EH (cell line): ENCODE measurements around the gene TSPOAP1.

Experiments used
- DNase-seq: peaks from one replicate; pipeline ENCODE4 v3.0.0-alpha.2; 2015; ENCODE audit warnings: low read depth

TSPOAP1 gene

GRCh38 chr17:58330538-58330996 lies 2.0 kb upstream of the TSPOAP1 start:
- no peak for DNase-seq

GRCh38 chr17:58329810-58330537 lies 1.4 kb upstream of the TSPOAP1 start:
- no peak for DNase-seq

DNA sequence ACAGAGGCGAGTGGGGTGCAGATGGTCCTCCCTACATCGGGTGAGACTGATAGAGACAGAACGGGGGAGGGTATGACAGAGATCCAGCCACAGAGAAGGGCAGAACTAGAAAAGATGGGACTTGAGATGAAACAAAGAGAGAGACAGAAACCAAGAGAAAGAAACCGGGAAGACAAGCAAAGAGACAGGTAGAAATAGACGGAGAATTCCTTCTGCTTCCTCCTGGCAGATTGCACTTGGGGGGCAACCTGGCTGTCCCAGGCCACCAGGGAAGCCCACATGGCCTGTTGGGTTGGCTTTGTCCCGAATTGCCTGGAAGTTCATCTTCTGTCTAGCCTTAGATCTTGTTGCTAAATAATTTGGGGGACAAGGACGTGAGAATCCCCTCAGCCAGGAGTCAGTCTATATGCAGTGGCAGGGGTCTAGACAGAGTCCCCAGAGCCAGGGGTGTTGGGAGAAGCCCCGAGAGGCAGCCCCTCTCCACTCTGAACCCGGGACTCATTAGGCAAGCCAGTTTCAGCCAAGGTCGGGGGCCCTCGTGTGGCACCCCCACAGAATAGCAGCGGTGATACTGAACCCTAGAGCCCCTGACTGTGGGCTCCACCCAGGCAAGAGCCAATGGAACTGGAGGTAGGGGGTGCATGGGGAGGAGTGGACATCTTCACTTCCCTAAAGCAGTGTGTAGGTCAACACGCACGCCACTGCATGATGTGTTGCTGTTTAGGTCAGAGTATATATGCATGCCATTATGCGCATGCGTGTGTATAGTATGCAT lies 627 bp upstream of the TSPOAP1 start:
- DNase-seq, result peak; percentile 9

DNA sequence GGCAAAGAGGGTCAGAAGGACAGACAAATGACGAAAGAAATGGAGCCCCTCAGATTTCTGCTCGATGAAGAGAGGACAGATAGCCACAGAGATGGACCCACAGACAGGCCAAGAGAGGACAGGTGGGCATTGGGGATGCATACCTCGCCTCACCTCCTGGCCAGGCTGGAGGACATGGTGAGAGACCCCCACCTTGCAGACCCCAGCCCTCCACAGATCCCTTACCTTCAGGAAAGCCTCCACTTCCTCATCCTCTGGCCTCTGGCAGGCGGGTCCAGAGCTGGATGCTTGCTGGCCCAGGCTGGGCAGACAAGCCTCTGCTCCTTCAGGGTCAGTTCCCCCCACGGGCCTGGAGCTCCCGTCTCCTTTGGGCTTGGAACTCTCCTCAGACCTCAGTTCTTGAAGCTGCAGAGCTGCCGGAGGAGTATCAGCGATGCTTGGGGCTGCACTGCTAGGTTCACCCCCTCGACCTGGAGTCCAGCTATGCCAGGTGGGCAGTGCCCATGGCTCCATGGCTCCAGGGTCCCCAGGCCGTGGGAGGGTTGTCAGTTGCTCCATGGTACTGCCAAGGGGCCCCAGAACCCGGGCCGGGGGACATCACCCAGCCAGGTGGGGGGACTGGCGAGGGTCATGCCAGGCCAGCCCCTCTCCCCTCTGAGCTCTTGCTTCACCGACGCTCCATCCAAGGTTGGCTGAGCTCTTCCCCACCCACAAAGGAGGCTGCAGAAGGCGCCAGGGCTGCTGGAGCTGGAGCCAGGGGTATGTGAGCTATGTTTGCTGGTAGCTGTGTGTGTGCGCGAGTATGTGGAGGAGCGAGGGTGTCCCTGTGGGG lies 1.0 kb downstream of the TSPOAP1 start:
- no peak for DNase-seq

GRCh38 chr17:58326609-58327362 lies 1.8 kb downstream of the TSPOAP1 start:
- DNase-seq, result no peak

DNA sequence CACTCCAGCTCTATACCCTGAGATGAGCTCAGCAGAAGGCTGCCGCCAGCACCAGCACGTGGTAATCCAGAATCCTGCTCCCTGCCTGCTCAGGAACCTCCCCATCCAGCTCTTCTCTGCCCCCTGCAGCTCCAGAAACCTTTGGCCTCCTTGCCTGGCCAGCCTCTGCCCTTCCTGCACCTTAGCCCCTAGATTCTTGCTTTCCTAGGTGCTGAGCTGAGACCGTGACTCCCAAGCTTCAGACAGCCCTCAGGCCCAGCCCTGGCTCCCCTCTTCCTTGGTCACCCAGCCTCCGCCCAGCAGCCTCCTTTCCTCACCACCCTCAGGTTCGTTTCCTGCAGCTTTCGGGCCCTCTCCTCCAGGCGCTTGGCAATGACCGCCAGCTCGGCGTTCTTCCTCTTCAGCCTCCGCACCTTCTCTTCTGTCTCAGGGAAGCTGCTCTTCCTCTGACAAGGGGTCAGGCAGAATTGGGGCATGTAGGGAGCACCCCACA lies 2.6 kb downstream of the TSPOAP1 start:
- DNase-seq, result no peak

DNA sequence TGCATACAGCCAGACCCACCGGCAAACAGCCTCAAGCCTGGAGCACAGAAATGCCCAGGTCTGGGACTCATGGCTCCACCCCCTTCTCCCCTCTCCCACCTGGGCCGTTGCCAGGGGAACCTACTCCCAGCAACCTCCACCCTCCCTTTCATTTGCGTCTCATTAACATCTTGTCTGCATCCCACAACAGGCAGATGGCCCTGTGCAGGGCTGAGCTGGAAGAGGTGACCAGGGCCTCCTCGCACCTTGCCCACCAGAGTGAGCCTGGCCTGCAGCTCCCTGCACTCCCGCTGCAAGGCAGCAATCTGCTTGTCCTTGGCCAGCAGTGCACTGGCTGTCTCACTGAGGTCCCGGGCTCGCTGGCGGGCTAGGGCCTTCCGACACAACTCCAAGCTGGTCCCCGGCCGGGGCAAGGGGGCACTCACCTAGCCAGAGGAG lies 3.3 kb downstream of the TSPOAP1 start:
- DNase-seq, result no peak

GRCh38 chr17:58324409-58325288 lies 3.9 kb downstream of the TSPOAP1 start:
- DNase-seq, result peak; percentile 54

DNA sequence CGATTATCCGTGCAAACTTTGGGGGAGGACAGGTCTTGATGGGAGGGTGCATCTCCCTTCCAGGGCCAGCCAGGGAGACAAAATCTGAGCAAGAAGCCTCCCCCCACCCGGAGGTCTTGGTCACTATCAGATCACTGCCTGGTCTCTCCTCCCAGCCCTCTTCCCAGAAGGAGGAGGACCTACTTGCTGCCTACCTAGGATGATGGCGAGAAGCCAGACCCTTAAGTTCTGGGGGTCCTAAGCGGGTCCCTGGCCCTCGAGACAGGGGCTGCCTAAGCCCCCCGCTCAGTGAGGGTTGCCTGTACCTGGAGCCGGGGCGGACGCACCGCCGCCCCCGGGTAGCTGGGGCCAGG lies 4.6 kb downstream of the TSPOAP1 start:
- DNase-seq, result no peak

- DNase-seq, result no peak
Observed at GRCh38 chr17:58323366-58324055, 5.1 kb downstream of the TSPOAP1 start.

- DNase-seq, result no peak
Observed at GRCh38 chr17:58322581-58323185, 5.9 kb downstream of the TSPOAP1 start.

DNA sequence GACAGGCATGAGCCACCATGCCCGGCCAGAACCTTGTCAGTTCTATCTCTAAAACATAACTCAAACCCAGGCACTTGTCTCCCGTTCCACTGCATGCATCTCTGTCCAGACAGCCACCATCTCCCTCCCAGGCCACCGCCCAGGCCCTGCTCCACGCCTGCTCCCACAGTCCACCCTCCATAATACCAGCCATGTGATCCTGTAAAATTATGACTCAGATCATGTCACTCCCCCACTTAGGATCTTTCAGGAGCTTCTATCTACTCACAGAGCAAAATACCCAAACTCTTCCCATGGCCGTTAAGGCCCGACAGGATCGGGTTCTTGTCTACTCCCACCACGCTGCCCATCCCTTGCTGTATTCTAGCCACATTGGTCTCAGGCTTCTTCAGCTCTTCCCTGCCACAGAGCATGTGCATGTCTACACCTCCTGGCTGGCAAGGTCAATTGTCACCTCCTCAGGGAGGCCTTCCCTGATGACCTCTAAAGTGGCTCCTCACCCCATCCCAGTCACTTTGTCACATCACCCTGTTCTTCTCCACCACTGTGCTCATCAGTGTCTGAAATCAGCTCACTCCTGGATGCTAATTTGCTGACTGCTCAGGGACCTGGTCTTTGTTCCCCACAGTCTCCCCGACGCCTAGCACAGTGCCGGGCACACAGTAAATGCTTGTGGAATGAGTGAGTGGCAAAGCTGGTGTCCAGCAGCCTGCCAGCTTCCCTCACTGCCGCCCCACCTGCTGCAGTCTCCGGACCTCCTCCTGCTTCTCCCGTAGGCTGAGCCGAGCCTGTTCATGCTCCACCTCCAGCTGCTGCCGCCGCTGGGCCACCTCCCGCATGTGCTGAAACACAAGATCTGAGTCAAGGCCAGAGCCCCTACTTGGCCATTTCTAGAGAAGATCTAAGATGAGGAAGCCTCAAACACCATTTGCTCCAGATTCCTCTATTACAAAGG lies 6.7 kb downstream of the TSPOAP1 start:
- peak; percentile 8 for DNase-seq

DNA sequence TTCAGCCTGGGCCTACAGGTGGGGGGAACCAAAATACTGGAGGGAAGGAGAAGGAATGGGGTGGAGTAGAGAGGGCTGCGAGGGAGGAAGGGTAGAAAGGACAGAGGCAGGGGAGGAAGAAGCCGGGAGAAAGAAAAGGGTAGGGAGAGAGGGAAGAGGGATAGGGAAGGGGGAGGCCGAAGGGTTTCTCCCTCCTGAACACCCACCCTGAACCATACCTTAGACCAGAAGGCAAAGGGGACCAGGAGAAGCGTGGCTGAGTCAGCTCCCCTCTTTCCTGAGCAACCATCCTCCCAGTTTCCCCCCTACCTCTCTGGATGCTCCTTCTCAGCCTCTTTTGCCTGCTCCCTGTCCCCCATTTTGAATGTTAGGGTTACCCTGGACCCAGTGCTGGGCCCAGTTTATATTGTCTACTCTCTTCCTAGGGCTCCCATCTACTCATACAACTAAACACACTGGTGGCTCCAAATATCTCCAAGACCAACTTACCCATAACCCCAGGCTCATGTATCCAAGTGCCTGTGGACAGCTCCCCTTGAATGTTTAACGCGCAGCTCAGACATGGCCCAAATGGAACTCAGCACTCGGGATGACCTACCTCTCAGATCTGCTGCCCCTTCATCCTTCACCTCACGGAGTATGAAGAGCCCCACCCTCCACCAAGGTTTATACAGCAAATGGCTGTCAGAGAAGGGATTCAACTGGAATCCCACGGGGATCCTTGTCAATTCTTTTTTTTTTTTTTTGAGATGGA lies 7.8 kb downstream of the TSPOAP1 start:
- DNase-seq, result no peak

DNA sequence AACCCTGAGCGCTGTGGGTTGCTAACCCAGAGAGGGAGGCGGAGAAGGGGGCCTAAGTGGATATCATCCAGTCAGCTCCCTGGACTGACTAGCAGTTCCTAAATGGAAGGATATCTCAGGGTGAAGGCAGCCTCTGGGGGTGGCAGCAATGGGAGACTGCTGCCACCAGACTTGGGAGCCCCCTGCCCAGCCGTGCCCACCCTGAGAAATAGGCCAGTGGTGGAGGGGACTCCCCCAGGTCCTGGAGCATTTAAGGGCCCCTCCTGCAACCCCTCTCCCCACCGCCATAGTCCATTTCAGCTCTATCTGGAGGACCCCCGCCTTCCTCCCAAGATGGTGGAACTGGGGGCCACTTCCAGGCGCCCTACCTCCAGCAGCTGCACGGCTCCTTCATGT lies 8.4 kb downstream of the TSPOAP1 start:
- DNase-seq, result no peak

DNA sequence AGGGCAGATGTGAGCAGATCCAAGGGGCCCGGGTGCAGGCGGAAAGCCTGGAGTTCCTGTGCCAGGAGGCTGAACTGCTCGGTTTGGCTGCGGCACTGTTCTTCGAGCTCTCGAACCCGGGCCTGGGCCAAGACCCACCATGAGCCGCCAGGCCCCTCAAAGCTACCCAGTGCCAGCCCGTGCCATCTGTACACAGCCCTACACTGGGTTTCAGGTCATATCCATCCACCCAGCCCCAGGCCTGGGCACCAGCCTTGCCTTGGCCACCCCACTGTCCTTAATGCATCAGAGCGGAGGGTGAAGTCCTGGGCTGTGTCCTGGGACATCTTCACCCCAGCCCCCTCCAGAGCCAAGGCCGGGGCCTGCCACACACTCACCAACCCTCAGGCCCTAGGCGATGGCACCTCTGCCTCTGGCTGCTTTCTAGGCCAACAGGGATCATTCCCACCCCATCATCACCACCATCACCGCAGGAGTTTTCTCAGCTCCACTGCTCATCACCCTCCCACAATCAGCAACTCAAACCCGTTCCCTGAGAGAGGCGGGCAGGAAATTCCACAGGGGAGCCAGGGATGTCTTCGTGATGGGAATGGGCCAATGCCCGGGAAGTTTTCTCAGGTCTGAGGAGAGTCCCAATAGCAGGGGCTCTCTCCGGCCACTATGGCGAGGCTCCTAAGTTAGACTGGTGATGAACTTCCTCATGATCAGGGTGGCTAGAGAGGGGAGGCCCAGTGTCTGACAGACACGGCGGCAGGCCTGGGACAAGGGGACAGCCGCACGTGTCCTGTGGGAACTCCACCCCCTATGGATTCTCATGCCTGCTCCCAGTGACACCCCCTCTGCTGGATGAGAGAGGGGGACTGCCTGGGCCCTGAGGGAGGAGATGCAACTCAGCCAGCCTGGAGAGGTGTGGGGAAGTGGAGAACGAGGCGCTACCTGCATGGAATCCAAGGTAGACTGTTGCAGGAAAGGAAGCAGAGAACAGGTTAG lies 9.1 kb downstream of the TSPOAP1 start:
- no peak for DNase-seq

DNA sequence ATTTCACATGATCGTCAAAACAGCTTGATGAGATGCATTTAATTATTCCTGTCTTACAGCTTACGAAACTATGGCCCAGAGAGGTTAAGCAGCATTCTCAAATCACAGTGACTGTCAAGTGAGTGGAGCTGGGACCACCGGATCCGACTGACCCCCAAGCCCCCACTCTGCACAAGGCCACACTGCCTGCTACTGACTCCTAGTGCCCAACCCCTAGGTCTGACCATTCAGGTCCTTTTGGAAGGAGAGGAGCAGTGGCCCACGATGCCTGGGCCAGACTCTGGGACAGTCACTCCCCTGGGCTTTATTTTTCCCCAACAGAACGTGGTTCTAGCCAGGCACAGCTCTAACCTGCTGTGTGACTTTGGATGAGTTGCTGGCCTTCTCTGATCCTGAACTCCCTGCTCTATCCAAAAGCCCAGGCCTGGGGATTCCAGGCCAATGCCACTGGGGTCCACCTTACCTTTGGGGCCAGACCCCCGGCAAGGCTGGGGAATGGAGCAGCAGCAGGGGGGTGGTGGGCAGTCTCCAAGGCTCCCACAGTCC lies 9.9 kb downstream of the TSPOAP1 start:
- no peak for DNase-seq
